A549 (cell line): ENCODE measurements around the gene XPO6. TPM values are rescaled to one million over a fixed set of nuclear protein-coding genes. Genes with fewer than 3 reads are reported as not detected.

ENCODE experiments used
- ATAC-seq, 2 experiments: fragments of 200-7000 bp in 1 of 2; fragments of >200 bp in 1 of 2; cut with Nextera tagmentation in 1 of 2; cut with Tn5 transposase in 1 of 2; 3 replicates each; pipeline versions ENCODE4 v1.8.0 to v1.9.1; 2018 to 2020; ENCODE audit warnings: mild to moderate bottlenecking in 1 of 2, moderate library complexity in 1 of 2
- CTCF ChIA-PET: fragments of 300-600 bp; sonication (Branson Sonifier 250); formaldehyde crosslinking; extraction: SDS; loops from one replicate; lab custom pipeline; 2021; ENCODE audit warnings: antibody characterized with exemption, inconsistent platforms; lab: Yijun Ruan, JAX
- POLR2A ChIA-PET: fragments of 350-600 bp; formaldehyde crosslinking; extraction: SDS; loops from one replicate; lab custom pipeline; 2021; ENCODE audit warnings: antibody characterized with exemption, inconsistent platforms; lab: Yijun Ruan, JAX
- DNase-seq, 2 experiments: peaks; one replicate each; pipeline versions ENCODE4 v3.0.0 to v3.0.0-alpha.2; 2011 to 2016; ENCODE audit warnings: low read depth in 1 of 2, low spot score in 1 of 2
- FAIRE-seq: peaks from 2 replicates; lab custom pipeline; 2011; peaks lifted over from hg19 to GRCh38; lab: Jason Lieb, UNC
- H3K27ac ChIP-seq, 2 experiments: fragments of >200 bp; sonication (Bioruptor Twin); formaldehyde crosslinking; 3 replicates each; pipeline ENCODE4 v1.5.1; 2016 to 2017
- H3K4me1 ChIP-seq: fragments of >200 bp; sonication (Bioruptor Twin); formaldehyde crosslinking; 3 replicates; pipeline ENCODE4 v1.6.1; 2016
- H3K4me2 ChIP-seq: fragments of >200 bp; sonication (Bioruptor Twin); formaldehyde crosslinking; 3 replicates; pipeline ENCODE4 v1.6.1; 2016
- H3K4me3 ChIP-seq: fragments of >200 bp; sonication (Bioruptor Twin); formaldehyde crosslinking; 3 replicates; pipeline ENCODE4 v1.5.1; 2016
- H3K9me3 ChIP-seq: fragments of >200 bp; sonication (Bioruptor Twin); formaldehyde crosslinking; 3 replicates; pipeline ENCODE4 v1.6.1; 2016
- ATOH8 ChIP-seq: fragments of 250-450 bp; sonication (Bioruptor Pico); IDR thresholded peaks from 2 replicates; pipeline ENCODE4 v1.5.0; 2020; ENCODE audit warnings: low read depth, mild to moderate bottlenecking, moderate library complexity
- CBX2 ChIP-seq: fragments of 200-600 bp; sonication (generic); IDR thresholded peaks from 2 replicates; pipeline ENCODE4 v1.6.1; 2016; ENCODE audit warnings: low read depth, mild to moderate bottlenecking, borderline replicate concordance
- CBX8 ChIP-seq: fragments of 200-600 bp; sonication (generic); IDR thresholded peaks from 2 replicates; pipeline ENCODE4 v1.6.1; 2016
- CHD2 ChIP-seq: fragments of 150-350 bp; IDR thresholded peaks from 2 replicates; pipeline ENCODE4 v1.6.1; 2014; ENCODE audit warnings: low read length; ENCODE audit not compliant: partially characterized antibody
- EHMT2 ChIP-seq: fragments of 200-600 bp; sonication (generic); IDR thresholded peaks from 2 replicates; pipeline ENCODE4 v1.6.1; 2016; ENCODE audit warnings: antibody characterized with exemption, low read depth, mild to moderate bottlenecking, moderate library complexity
- ELK1 ChIP-seq: fragments of 150-350 bp; IDR thresholded peaks from 2 replicates; pipeline ENCODE4 v1.6.1; 2014; ENCODE audit warnings: low read depth, mild to moderate bottlenecking, low read length
- FOSL2 ChIP-seq, 2 experiments: fragments of 450-650 bp in 1 of 2; fragments of >200 bp in 1 of 2; sonication (Bioruptor Twin) in 1 of 2; formaldehyde crosslinking; IDR thresholded peaks; 2 replicates each; pipeline versions ENCODE4 v1.5.0 to v1.6.1; 2016 to 2020; ENCODE audit warnings: mild to moderate bottlenecking in 1 of 2, moderate library complexity in 1 of 2
- HEYL ChIP-seq: fragments of 250-450 bp; sonication (Bioruptor Pico); IDR thresholded peaks from 2 replicates; pipeline ENCODE4 v1.8.0; 2021; ENCODE audit warnings: mild to moderate bottlenecking, moderate library complexity
- HOXA7 ChIP-seq: fragments of 250-450 bp; sonication (Bioruptor Pico); IDR thresholded peaks from 2 replicates; pipeline ENCODE4 v1.5.0; 2020; ENCODE audit warnings: mild to moderate bottlenecking, moderate library complexity
- HOXB5 ChIP-seq: fragments of 250-450 bp; sonication (Bioruptor Pico); IDR thresholded peaks from 2 replicates; pipeline ENCODE4 v1.5.0; 2020; ENCODE audit warnings: mild to moderate bottlenecking, moderate library complexity
- JUN ChIP-seq, 2 experiments: fragments of >200 bp; sonication (Bioruptor Twin); formaldehyde crosslinking; IDR thresholded peaks; 2 replicates in 1 of 2; 3 replicates in 1 of 2; pipeline ENCODE4 v1.6.1; 2016 to 2017
- MAFK ChIP-seq: fragments of 450-650 bp; IDR thresholded peaks from 2 replicates; pipeline ENCODE4 v1.6.1; 2014; ENCODE audit not compliant: partially characterized antibody
- MAX ChIP-seq: IDR thresholded peaks from 2 replicates; pipeline ENCODE4 v1.6.1; 2012
- MYC ChIP-seq: IDR thresholded peaks from 2 replicates; pipeline ENCODE4 v1.6.1; 2012; ENCODE audit warnings: mild to moderate bottlenecking, inconsistent platforms, low read length, improper control_type of control experiment, borderline replicate concordance
- PBX3 ChIP-seq: IDR thresholded peaks from 2 replicates; pipeline ENCODE4 v1.6.1; 2012
- PHF8 ChIP-seq: fragments of 200-600 bp; sonication (generic); IDR thresholded peaks from 2 replicates; pipeline ENCODE4 v1.6.1; 2016; ENCODE audit warnings: low read depth, mild to moderate bottlenecking, antibody characterized with exemption, moderate library complexity, borderline replicate concordance
- POLR2A ChIP-seq: IDR thresholded peaks from 2 replicates; pipeline ENCODE4 v1.6.1; 2012; ENCODE audit warnings: mild to moderate bottlenecking, low read length
- RAD21 ChIP-seq, 2 experiments: fragments of >200 bp in 1 of 2; sonication (Bioruptor Twin) in 1 of 2; formaldehyde crosslinking in 1 of 2; IDR thresholded peaks in 1 of 2; conservative IDR thresholded peaks in 1 of 2; 2 replicates in 1 of 2; 3 replicates in 1 of 2; pipeline ENCODE4 v1.6.1; 2012 to 2018; ENCODE audit warnings: inconsistent platforms in 1 of 2
- REST ChIP-seq: fragments of 200-600 bp; sonication (generic); IDR thresholded peaks from 2 replicates; pipeline ENCODE4 v1.6.1; 2016; ENCODE audit warnings: antibody characterized with exemption, mild to moderate bottlenecking, moderate library complexity
- RFX5 ChIP-seq: fragments of 450-650 bp; IDR thresholded peaks from 2 replicates; pipeline ENCODE4 v1.7.1; 2014; ENCODE audit warnings: antibody characterized with exemption, mild to moderate bottlenecking, moderate library complexity
- SREBF2 ChIP-seq: fragments of 450-650 bp; IDR thresholded peaks from 2 replicates; pipeline ENCODE4 v1.6.1; 2014; ENCODE audit warnings: mild to moderate bottlenecking, moderate library complexity
- TP53 ChIP-seq: fragments of 250-450 bp; sonication (Bioruptor Pico); IDR thresholded peaks from 2 replicates; pipeline ENCODE4 v1.5.0; 2021; ENCODE audit warnings: mild to moderate bottlenecking, moderate library complexity
- ZFP36 ChIP-seq: fragments of 450-650 bp; IDR thresholded peaks from 2 replicates; pipeline ENCODE4 v1.6.1; 2014; ENCODE audit warnings: borderline replicate concordance; ENCODE audit not compliant: partially characterized antibody
- whole genome bisulfite sequencing: methylation state at CpG from one replicate; pipeline ENCODE4 v1.1.6; 2017; ENCODE audit errors: missing lambda C conversion rate; 5-methylcytosine and 5-hydroxymethylcytosine counted together
- polyA plus RNA-seq, 4 experiments: library from polyadenylated mRNA; depleted of rRNA in 3 of 4; stranded (reverse); fragments of >200 nt; fragmentation: RNase III in 1 of 4; extraction: RNeasy Plus Mini Kit Qiagen cat#74134 plus additional on column Dnase treatment in 1 of 4; gene quantifications; 2 replicates in 3 of 4; 3 replicates in 1 of 4; pipeline ENCODE4 v1.2.3, GENCODE V29; 2011 to 2017
- TF ChIP-seq, protein P1 (sequence below): fragments of >200 bp; sonication (Bioruptor Twin); formaldehyde crosslinking; IDR thresholded peaks from 2 replicates; pipeline ENCODE4 v1.6.1; 2016

XPO6 gene
- polyA plus RNA-seq, 2 of the 4 experiments (the other 2 are of a cell fraction): 63.0 to 108 TPM

DNA sequence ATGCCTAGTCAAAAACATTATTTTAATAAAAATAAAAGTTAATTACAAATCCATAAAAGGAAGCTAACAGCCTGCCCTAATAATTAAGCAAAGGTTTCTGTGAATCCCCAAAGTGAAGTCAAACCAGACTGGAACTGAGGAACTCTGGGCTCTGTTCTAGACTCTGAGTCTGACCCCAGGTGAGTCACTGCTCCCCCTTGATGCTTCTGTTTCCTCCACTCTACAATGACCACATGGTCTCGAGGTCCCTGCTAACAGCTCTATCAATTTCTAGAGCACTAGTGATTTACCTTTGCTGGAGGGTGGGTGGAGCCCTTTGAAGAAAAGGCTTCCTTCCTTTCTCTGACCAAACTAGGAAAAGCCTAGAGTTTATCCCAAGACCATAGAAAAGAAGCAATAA lies 32.4 kb downstream of the XPO6 start:
- FAIRE-seq (no peak), ATAC-seq (no peak), DNase-seq (no peak)
- H3K27ac ChIP-seq: peak overlapping the region in 1 of 2 experiments; percentile 29; a peak in 1 of 6 replicates
- WGBS: 90% methylated on average over 1 of the region's 1 CpG
- TF ChIP-seq RFX5: no peak
- TF ChIP-seq ATOH8 (CRISPR knock-in tag): no peak
- TF ChIP-seq TP53: no peak
- TF ChIP-seq MYC: no peak
- no peak for TF ChIP-seq CBX2
- TF ChIP-seq EHMT2: no peak
- TF ChIP-seq RAD21 (conservative IDR thresholded peaks at IDR 0.05 in 1 of 2, IDR thresholded peaks at IDR 0.05 in 1 of 2): no peak
- TF ChIP-seq CBX8: no peak
- TF ChIP-seq PBX3: no peak
- no peak for TF ChIP-seq HOXB5 (CRISPR knock-in tag)
- TF ChIP-seq POLR2A: no peak
- TF ChIP-seq HEYL (CRISPR knock-in tag): no peak
- no peak for TF ChIP-seq PHF8
- TF ChIP-seq SREBF2: no peak
- no peak for TF ChIP-seq ZFP36
- no peak for TF ChIP-seq ELK1
- no peak for TF ChIP-seq HOXA7 (CRISPR knock-in tag)
- no peak overlapping the region for H3K4me2 ChIP-seq
- H3K4me1 ChIP-seq: peaks cover 46% of the 10 kb centered on the region
- no peaks in the 10 kb centered on the region for H3K9me3 ChIP-seq
- no peak overlapping the region for H3K4me3 ChIP-seq
- CTCF ChIA-PET: interaction anchor here (0.6 to 0.9 kb wide), 4 partner anchors 19 to 76 kb away, joined by 3 to 4 read pairs (median 4); no protein-coding TSS in a partner anchor
- POLR2A ChIA-PET: no interaction called here

GRCh38 chr16:28175715-28176114 lies 36.0 kb downstream of the XPO6 start:
- 92% methylated on average over 5 of the region's 5 CpGs for WGBS
- TF ChIP-seq MAX: no peak
- no peak for TF ChIP-seq MAFK
- TF ChIP-seq TP53: no peak
- TF ChIP-seq JUN (IDR thresholded peaks at IDR 0.05): no peak
- TF ChIP-seq REST: no peak
- no peak for TF ChIP-seq CHD2
- TF ChIP-seq FOSL2 (IDR thresholded peaks at IDR 0.05): no peak
- no peak for TF ChIP-seq FOSL2 (CRISPR knock-in tag; IDR thresholded peaks at IDR 0.05)
- TF ChIP-seq, protein P1, sequence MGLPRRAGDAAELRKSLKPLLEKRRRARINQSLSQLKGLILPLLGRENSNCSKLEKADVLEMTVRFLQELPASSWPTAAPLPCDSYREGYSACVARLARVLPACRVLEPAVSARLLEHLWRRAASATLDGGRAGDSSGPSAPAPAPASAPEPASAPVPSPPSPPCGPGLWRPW: no peak
- no peak for TF ChIP-seq ELK1
- no peak overlapping the region for H3K4me2 ChIP-seq
- CTCF ChIA-PET: no interaction called here
- H3K4me3 ChIP-seq: no peak overlapping the region
- DNase-seq (no peak), FAIRE-seq (no peak), ATAC-seq (no peak)
- no peaks in the 10 kb centered on the region for H3K9me3 ChIP-seq
- H3K27ac ChIP-seq: no peak overlapping the region
- POLR2A ChIA-PET: no interaction called here
- H3K4me1 ChIP-seq: peaks cover 18% of the 10 kb centered on the region
